Thyroid gland (tissue), 4 donors: ENCODE data around the gene HSD17B10.

Experiments used
- CTCF ChIP-seq, 6 experiments: fragments of 200-600 bp in 3 of 6; fragments of 450-650 bp in 3 of 6; sonication (generic) in 3 of 6; IDR thresholded peaks; one replicate each; pipeline ENCODE4 v1.5.1; 2016 to 2019; ENCODE audit warnings: antibody characterized with exemption in 6 of 6, mild to moderate bottlenecking in 2 of 6, inconsistent platforms in 1 of 6, moderate library complexity in 1 of 6
- POLR2A ChIP-seq, 2 donors: fragments of 450-650 bp; IDR thresholded peaks; one replicate each; pipeline ENCODE4 v1.6.1; 2017; ENCODE audit warnings: antibody characterized with exemption in 2 of 2, mild to moderate bottlenecking in 2 of 2, moderate library complexity in 1 of 2

- TF ChIP-seq CTCF (IDR thresholded peaks at IDR 0.05) (no peak), POLR2A (IDR thresholded peaks at IDR 0.05) (no peak)
Measured at GRCh38 chrX:53442322-53442631, 8.1 kb upstream of the HSD17B10 start.
